MM.1S (cell line): Measurements from ENCODE around the gene CHAF1A.

ENCODE experiments used
- EZH2phosphoT487 ChIP-seq: fragments of 300-600 bp; sonication (generic); IDR thresholded peaks from 2 replicates; pipeline ENCODE4 v1.6.1; 2018; ENCODE audit warnings: antibody characterized with exemption, low read length
- TF ChIP-seq, protein P1 (sequence below): fragments of 300-600 bp; sonication (generic); IDR thresholded peaks from 2 replicates; pipeline ENCODE4 v1.5.1; 2016; ENCODE audit warnings: antibody characterized with exemption, low read length, mixed read lengths

DNA sequence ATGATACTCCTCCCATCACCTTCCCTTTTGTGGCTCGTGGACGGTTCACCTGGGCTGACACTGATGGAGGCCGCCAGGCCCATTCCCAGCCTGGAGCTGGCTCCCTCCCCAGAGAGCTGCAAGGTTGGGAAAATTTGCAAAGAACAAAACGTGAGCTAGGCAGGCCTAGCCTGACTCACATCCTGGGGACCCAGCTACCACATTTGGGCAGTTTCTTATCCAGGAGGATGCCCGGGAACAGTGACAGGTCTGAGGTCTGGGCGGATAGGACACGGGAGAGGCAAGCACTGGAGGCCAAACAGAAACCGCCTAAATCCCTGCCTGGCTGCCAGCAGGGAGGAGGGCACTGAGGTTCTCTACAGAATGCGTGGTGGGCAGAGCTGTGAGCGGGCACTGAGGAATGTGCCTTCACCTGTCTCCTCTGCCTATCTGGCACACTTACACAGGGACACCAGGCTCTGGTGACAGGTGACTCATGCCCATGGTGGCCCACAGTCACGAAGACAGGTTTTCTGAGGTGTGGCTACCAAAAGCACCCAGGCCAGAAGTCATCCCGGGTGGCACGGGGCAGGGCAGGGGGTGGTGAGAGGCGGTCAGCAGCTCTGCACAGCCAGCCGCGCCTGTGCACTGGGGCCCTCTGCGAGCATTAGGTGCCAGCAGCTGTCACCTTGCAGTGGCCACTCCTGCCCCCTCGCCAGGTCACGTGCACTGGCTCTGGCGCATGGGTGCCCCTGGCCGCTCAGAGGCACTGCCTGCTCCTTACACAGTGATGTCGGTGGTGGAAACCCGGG, 25.3 kb upstream of the CHAF1A start:
- TF ChIP-seq, protein P1, sequence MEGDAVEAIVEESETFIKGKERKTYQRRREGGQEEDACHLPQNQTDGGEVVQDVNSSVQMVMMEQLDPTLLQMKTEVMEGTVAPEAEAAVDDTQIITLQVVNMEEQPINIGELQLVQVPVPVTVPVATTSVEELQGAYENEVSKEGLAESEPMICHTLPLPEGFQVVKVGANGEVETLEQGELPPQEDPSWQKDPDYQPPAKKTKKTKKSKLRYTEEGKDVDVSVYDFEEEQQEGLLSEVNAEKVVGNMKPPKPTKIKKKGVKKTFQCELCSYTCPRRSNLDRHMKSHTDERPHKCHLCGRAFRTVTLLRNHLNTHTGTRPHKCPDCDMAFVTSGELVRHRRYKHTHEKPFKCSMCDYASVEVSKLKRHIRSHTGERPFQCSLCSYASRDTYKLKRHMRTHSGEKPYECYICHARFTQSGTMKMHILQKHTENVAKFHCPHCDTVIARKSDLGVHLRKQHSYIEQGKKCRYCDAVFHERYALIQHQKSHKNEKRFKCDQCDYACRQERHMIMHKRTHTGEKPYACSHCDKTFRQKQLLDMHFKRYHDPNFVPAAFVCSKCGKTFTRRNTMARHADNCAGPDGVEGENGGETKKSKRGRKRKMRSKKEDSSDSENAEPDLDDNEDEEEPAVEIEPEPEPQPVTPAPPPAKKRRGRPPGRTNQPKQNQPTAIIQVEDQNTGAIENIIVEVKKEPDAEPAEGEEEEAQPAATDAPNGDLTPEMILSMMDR = no peak
- TF ChIP-seq EZH2phosphoT487 = no peak
